Liver (tissue), 3 donors: ENCODE results near the gene NMNAT2.

ENCODE experiments used
- ATF3 ChIP-seq: IDR thresholded peaks from 2 replicates; pipeline ENCODE4 v1.6.1; 2016; ENCODE audit warnings: antibody characterized with exemption
- FOXA1 ChIP-seq: IDR thresholded peaks from 2 replicates; pipeline ENCODE4 v1.6.1; 2016; ENCODE audit warnings: antibody characterized with exemption
- REST ChIP-seq: IDR thresholded peaks from 2 replicates; pipeline ENCODE4 v1.6.1; 2016; ENCODE audit warnings: antibody characterized with exemption, mild to moderate bottlenecking
- SP1 ChIP-seq: IDR thresholded peaks from 2 replicates; pipeline ENCODE4 v1.6.1; 2018; ENCODE audit warnings: antibody characterized with exemption, mild to moderate bottlenecking
- TAF1 ChIP-seq: conservative IDR thresholded peaks from 2 replicates; pipeline ENCODE4 v1.6.1; 2016; ENCODE audit warnings: antibody characterized with exemption, mild to moderate bottlenecking
- YY1 ChIP-seq: IDR thresholded peaks from 2 replicates; pipeline ENCODE4 v1.6.1; 2016; ENCODE audit warnings: antibody characterized with exemption, mild to moderate bottlenecking
- TF ChIP-seq, protein P1 (sequence below): fragments of 150-350 bp; IDR thresholded peaks from 2 replicates; pipeline ENCODE4 v1.5.1; 2017; ENCODE audit warnings: improper control_type of control experiment, low read depth, low read length; ENCODE audit not compliant: missing input control
- TF ChIP-seq, protein P2 (sequence below): IDR thresholded peaks from 2 replicates; pipeline ENCODE4 v1.6.1; 2016; ENCODE audit warnings: antibody characterized with exemption
- TF ChIP-seq, protein P3 (sequence below): IDR thresholded peaks from 2 replicates; pipeline ENCODE4 v1.6.1; 2016; ENCODE audit warnings: antibody characterized with exemption
- donor health status: healthy.
- donor health status: healthy.

DNA sequence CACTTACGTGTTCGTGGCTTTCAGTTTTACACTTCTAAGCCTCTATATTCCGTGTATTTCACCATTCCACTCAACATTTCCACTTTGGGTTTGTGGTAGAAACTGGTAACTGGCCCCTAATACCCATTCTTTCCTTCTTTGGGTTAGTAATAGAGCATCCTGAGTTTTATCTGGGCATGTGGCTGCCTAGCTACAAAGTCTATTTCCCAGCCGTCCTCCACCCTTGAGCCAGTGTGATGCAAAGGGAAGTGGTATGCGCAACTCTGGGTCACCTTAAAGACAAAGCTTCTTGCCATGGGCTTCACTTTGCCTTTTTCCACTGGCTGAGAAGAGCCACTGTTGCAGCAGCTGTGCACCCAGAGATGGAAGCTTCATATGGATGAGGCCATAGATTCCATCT, 158.3 kb downstream of the NMNAT2 start:
- no peak for TF ChIP-seq REST
- TF ChIP-seq SP1 = no peak
- TF ChIP-seq, protein P1, sequence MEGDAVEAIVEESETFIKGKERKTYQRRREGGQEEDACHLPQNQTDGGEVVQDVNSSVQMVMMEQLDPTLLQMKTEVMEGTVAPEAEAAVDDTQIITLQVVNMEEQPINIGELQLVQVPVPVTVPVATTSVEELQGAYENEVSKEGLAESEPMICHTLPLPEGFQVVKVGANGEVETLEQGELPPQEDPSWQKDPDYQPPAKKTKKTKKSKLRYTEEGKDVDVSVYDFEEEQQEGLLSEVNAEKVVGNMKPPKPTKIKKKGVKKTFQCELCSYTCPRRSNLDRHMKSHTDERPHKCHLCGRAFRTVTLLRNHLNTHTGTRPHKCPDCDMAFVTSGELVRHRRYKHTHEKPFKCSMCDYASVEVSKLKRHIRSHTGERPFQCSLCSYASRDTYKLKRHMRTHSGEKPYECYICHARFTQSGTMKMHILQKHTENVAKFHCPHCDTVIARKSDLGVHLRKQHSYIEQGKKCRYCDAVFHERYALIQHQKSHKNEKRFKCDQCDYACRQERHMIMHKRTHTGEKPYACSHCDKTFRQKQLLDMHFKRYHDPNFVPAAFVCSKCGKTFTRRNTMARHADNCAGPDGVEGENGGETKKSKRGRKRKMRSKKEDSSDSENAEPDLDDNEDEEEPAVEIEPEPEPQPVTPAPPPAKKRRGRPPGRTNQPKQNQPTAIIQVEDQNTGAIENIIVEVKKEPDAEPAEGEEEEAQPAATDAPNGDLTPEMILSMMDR = no peak
- TF ChIP-seq YY1 = no peak
- TF ChIP-seq ATF3 = no peak
- TF ChIP-seq FOXA1 = no peak
- no peak for TF ChIP-seq TAF1
- TF ChIP-seq, protein P2, sequence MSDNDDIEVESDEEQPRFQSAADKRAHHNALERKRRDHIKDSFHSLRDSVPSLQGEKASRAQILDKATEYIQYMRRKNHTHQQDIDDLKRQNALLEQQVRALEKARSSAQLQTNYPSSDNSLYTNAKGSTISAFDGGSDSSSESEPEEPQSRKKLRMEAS = no peak
- TF ChIP-seq, protein P3, sequence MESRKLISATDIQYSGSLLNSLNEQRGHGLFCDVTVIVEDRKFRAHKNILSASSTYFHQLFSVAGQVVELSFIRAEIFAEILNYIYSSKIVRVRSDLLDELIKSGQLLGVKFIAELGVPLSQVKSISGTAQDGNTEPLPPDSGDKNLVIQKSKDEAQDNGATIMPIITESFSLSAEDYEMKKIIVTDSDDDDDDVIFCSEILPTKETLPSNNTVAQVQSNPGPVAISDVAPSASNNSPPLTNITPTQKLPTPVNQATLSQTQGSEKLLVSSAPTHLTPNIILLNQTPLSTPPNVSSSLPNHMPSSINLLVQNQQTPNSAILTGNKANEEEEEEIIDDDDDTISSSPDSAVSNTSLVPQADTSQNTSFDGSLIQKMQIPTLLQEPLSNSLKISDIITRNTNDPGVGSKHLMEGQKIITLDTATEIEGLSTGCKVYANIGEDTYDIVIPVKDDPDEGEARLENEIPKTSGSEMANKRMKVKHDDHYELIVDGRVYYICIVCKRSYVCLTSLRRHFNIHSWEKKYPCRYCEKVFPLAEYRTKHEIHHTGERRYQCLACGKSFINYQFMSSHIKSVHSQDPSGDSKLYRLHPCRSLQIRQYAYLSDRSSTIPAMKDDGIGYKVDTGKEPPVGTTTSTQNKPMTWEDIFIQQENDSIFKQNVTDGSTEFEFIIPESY = no peak
